HG03095 (cell line): ENCODE results near the gene HNRNPA2B1.
"Not testable (repeated sequence)": the region's sequence is repeated elsewhere in the genome, so short reads cannot be mapped to it uniquely, and the experiment has no call there.

Source experiments
- ATAC-seq: cut with Tn5 transposase; IDR thresholded peaks from one replicate; pipeline ENCODE4 v1.9.1; 2021; ENCODE audit warnings: moderate library complexity; ENCODE audit not compliant: unreplicated experiment

The HNRNPA2B1 gene

GRCh38 chr7:26166684-26167266 lies 33.8 kb downstream of the HNRNPA2B1 start:
- no peak for ATAC-seq

GRCh38 chr7:26165950-26166683 lies 34.4 kb downstream of the HNRNPA2B1 start:
- ATAC-seq: no peak

GRCh38 chr7:26163804-26164203 lies 36.7 kb downstream of the HNRNPA2B1 start:
- not testable (repeated sequence) for ATAC-seq

GRCh38 chr7:26162431-26162830 lies 38.1 kb downstream of the HNRNPA2B1 start:
- no peak for ATAC-seq

GRCh38 chr7:26160896-26161295 lies 39.6 kb downstream of the HNRNPA2B1 start:
- no peak for ATAC-seq

- ATAC-seq: no peak
Observed at GRCh38 chr7:26159243-26159642, 41.3 kb downstream of the HNRNPA2B1 start.

GRCh38 chr7:26157520-26158105 lies 42.9 kb downstream of the HNRNPA2B1 start:
- ATAC-seq: no peak

- no peak for ATAC-seq
Observed at GRCh38 chr7:26156451-26157420, 43.8 kb downstream of the HNRNPA2B1 start.

- ATAC-seq: no peak
Observed at GRCh38 chr7:26155531-26156375, 44.8 kb downstream of the HNRNPA2B1 start.

- ATAC-seq: no peak
Observed at GRCh38 chr7:26153823-26154783, 46.4 kb downstream of the HNRNPA2B1 start.

GRCh38 chr7:26153241-26153822 lies 47.2 kb downstream of the HNRNPA2B1 start:
- ATAC-seq: no peak

- peak; percentile 19 for ATAC-seq
Observed at GRCh38 chr7:26152782-26153240, 47.7 kb downstream of the HNRNPA2B1 start.

GRCh38 chr7:26151953-26152781 lies 48.4 kb downstream of the HNRNPA2B1 start, which contains the start of gene NFE2L3:
Gene NFE2L3, plus strand, starts transcription at chr7:26152198. Its CDS starts 301 bp downstream, at chr7:26152499.
- ATAC-seq: peak; percentile 59

- ATAC-seq: no peak
Observed at GRCh38 chr7:26151650-26151952, 48.9 kb downstream of the HNRNPA2B1 start.

GRCh38 chr7:26151096-26151495 lies 49.5 kb downstream of the HNRNPA2B1 start:
- ATAC-seq: no peak

- ATAC-seq: no peak
Observed at GRCh38 chr7:26149391-26149977, 51.1 kb downstream of the HNRNPA2B1 start.

GRCh38 chr7:26148307-26148700 lies 52.2 kb downstream of the HNRNPA2B1 start:
- ATAC-seq: not testable (repeated sequence)
